ENCODE data around the gene OTOF. TPM values are rescaled to one million over a fixed set of nuclear protein-coding genes. Genes with fewer than 3 reads are reported as not detected.

The OTOF gene
- total and polyA plus RNA-seq, 2 of the 13 experiments (the other 11 are each of a cell fraction or from before 2014, with no cell fraction given) = 0.04 TPM; not detected in 1

DNA sequence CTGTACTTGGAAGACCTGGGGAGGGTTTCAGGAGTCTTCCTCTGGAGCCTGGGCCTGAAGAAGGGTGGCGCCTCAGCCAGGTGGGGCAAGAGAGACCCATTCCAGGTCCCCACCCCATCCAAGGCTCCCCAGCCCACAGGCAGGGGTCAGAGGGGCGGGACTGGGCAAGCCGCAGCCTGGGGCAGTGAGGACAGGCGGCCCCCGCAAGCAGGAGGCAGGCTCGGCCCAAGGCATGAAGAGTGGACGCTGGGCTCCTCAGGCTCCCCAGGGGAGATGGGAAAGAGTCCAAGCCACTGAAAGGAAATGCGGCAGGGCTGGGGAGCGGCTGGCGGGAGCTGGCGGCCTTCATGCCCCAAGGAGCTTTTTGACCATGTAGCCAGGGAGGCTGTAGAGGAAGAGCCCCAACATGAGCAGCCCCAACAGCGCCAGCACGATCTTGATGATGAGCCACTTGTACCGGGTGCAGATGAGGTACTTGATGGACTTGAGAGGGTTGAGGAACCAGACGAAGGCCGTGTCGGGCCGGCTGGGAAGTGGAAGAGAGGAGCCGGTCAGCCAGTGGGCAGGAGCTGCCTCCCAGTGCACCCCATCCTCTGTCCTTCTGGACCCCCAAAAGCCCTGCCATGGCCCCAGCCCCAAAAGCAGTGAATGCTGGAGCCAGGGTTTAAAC lies 20.1 kb downstream of the OTOF start (continued):
- no peak for TF ChIP-seq ZC3H13 (CRISPR knock-in tag; IDR thresholded peaks at IDR 0.05)
- TF ChIP-seq TCF12 (IDR thresholded peaks at IDR 0.05) = no peak
- 0 out of 2 replicates have a peak, but pooled peaks have one; percentile 43 for TF ChIP-seq TCF12 (CRISPR knock-in tag; IDR thresholded peaks at IDR 0.05)
- TF ChIP-seq NAIF1 (CRISPR knock-in tag; IDR thresholded peaks at IDR 0.05; ENCODE audit: borderline replicate concordance) = no peak
- TF ChIP-seq KDM1A (CRISPR knock-in tag; IDR thresholded peaks at IDR 0.05) = no peak
- no peak for TF ChIP-seq ZNF772 (CRISPR knock-in tag; IDR thresholded peaks at IDR 0.05)
- TF ChIP-seq ZNF782 (CRISPR knock-in tag; IDR thresholded peaks at IDR 0.05; ENCODE audit: borderline replicate concordance) = no peak
- TF ChIP-seq ZNF180 (CRISPR knock-in tag; IDR thresholded peaks at IDR 0.05; ENCODE audit: borderline replicate concordance, low read depth) = no peak
- no peak for TF ChIP-seq ZNF552 (CRISPR knock-in tag; IDR thresholded peaks at IDR 0.05; ENCODE audit: borderline replicate concordance)
- no peak for TF ChIP-seq JUNB (CRISPR knock-in tag; IDR thresholded peaks at IDR 0.05; ENCODE audit: borderline replicate concordance)
- TF ChIP-seq CAMTA2 (CRISPR knock-in tag; IDR thresholded peaks at IDR 0.05; ENCODE audit: borderline replicate concordance) = no peak
- TF ChIP-seq HDAC2 (CRISPR knock-in tag; IDR thresholded peaks at IDR 0.05) = 0 out of 2 replicates have a peak, but pooled peaks have one; percentile 7
- TF ChIP-seq POLR2AphosphoS5 (IDR thresholded peaks at IDR 0.05; ENCODE audit: low read depth, low read length) = no peak
- TF ChIP-seq, protein P1, sequence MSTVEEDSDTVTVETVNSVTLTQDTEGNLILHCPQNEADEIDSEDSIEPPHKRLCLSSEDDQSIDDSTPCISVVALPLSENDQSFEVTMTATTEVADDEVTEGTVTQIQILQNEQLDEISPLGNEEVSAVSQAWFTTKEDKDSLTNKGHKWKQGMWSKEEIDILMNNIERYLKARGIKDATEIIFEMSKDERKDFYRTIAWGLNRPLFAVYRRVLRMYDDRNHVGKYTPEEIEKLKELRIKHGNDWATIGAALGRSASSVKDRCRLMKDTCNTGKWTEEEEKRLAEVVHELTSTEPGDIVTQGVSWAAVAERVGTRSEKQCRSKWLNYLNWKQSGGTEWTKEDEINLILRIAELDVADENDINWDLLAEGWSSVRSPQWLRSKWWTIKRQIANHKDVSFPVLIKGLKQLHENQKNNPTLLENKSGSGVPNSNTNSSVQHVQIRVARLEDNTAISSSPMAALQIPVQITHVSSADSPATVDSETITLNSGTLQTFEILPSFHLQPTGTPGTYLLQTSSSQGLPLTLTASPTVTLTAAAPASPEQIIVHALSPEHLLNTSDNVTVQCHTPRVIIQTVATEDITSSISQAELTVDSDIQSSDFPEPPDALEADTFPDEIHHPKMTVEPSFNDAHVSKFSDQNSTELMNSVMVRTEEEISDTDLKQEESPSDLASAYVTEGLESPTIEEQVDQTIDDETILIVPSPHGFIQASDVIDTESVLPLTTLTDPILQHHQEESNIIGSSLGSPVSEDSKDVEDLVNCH (CRISPR knock-in tag; IDR thresholded peaks at IDR 0.05) = no peak
- no peak for TF ChIP-seq YEATS2 (CRISPR knock-in tag; IDR thresholded peaks at IDR 0.05; ENCODE audit: borderline replicate concordance)
- TF ChIP-seq HNRNPH1 (optimal IDR thresholded peaks at IDR 0.05; ENCODE audit: low read depth, low read length) = no peak
- no peak for TF ChIP-seq ZNF101 (CRISPR knock-in tag; IDR thresholded peaks at IDR 0.05; ENCODE audit: borderline replicate concordance, low read depth)
- TF ChIP-seq, protein P2, sequence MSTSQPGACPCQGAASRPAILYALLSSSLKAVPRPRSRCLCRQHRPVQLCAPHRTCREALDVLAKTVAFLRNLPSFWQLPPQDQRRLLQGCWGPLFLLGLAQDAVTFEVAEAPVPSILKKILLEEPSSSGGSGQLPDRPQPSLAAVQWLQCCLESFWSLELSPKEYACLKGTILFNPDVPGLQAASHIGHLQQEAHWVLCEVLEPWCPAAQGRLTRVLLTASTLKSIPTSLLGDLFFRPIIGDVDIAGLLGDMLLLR (CRISPR knock-in tag; IDR thresholded peaks at IDR 0.05) = no peak
- no peak for TF ChIP-seq ZNF652 (CRISPR knock-in tag; IDR thresholded peaks at IDR 0.05; ENCODE audit: borderline replicate concordance, low read depth)
- TF ChIP-seq BORCS8-MEF2B (CRISPR knock-in tag; IDR thresholded peaks at IDR 0.05) = no peak
- no peak for TF ChIP-seq ZFP37 (CRISPR knock-in tag; IDR thresholded peaks at IDR 0.05; ENCODE audit: borderline replicate concordance)
- TF ChIP-seq ZNF644 (CRISPR knock-in tag; IDR thresholded peaks at IDR 0.05; ENCODE audit: low read depth) = no peak
- peak; percentile 56; the same call in 1 of the 2 replicates for TF ChIP-seq SP5 (CRISPR knock-in tag; IDR thresholded peaks at IDR 0.05; ENCODE audit: borderline replicate concordance, low read depth)
- no peak for TF ChIP-seq POLR2A (IDR thresholded peaks at IDR 0.05; ENCODE audit: insufficient read depth in 1 of 2, low read depth in 2 of 2, low read length in 2 of 2)
- no peak for TF ChIP-seq ZNF792 (CRISPR knock-in tag; IDR thresholded peaks at IDR 0.05)
- TF ChIP-seq ZNF256 (CRISPR knock-in tag; conservative IDR thresholded peaks at IDR 0.05) = no peak
- TF ChIP-seq ZMYM4 (CRISPR knock-in tag; IDR thresholded peaks at IDR 0.05) = no peak
- TF ChIP-seq, protein P3, sequence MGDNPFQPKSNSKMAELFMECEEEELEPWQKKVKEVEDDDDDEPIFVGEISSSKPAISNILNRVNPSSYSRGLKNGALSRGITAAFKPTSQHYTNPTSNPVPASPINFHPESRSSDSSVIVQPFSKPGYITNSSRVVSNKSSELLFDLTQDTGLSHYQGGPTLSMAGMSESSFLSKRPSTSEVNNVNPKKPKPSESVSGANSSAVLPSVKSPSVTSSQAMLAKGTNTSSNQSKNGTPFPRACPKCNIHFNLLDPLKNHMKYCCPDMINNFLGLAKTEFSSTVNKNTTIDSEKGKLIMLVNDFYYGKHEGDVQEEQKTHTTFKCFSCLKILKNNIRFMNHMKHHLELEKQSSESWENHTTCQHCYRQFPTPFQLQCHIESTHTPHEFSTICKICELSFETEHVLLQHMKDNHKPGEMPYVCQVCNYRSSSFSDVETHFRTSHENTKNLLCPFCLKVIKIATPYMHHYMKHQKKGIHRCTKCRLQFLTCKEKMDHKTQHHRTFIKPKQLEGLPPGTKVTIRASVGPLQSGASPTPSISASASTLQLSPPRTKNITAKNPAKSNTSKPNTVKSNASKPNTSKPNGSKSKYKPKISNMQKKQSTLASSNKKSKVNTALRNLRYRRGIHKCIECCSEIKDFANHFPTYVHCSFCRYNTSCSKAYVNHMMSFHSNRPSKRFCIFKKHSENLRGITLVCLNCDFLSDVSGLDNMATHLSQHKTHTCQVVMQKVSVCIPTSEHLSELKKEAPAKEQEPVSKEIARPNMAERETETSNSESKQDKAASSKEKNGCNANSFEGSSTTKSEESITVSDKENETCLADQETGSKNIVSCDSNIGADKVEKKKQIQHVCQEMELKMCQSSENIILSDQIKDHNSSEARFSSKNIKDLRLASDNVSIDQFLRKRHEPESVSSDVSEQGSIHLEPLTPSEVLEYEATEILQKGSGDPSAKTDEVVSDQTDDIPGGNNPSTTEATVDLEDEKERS (CRISPR knock-in tag; IDR thresholded peaks at IDR 0.05) = no peak

All from HepG2 (cell line).